H1 (cell line): ENCODE measurements around the gene XCL1. TPM values are rescaled to one million over a fixed set of nuclear protein-coding genes. Genes with fewer than 3 reads are reported as not detected.

Source experiments
- CTCF ChIA-PET: fragments of 300-600 bp; sonication (Branson Sonifier 250); formaldehyde crosslinking; loops from one replicate; lab custom pipeline; 2021; ENCODE audit not compliant: partially characterized antibody; lab: Charles Lee
- POLR2A ChIA-PET: fragments of 300-600 bp; sonication (Branson Sonifier 250); formaldehyde crosslinking; loops from one replicate; lab custom pipeline; 2021; ENCODE audit warnings: inconsistent platforms; ENCODE audit not compliant: partially characterized antibody; lab: Charles Lee
- DNase-seq, 2 experiments: peaks; one replicate each; pipeline versions ENCODE4 v3.0.0 to v3.0.0-alpha.2; 2010 to 2022; ENCODE audit warnings: low spot score in 2 of 2, low read depth in 1 of 2, mixed read lengths in 1 of 2
- FAIRE-seq: peaks from 2 replicates; lab custom pipeline; 2011; peaks lifted over from hg19 to GRCh38; lab: Jason Lieb, UNC
- H2AFZ ChIP-seq: 2 replicates; pipeline ENCODE4 v1.8.1; 2012; ENCODE audit warnings: low read length, inconsistent platforms
- H2AK5ac ChIP-seq: 2 replicates; pipeline ENCODE4 v1.6.1; 2013; ENCODE audit warnings: low read depth, low read length
- H2BK120ac ChIP-seq: replicated peaks from 2 replicates; pipeline ENCODE3; 2013; ENCODE audit warnings: low read depth, low read length, inconsistent platforms
- H2BK12ac ChIP-seq: 2 replicates; pipeline ENCODE4 v1.6.1; 2013; ENCODE audit warnings: low read depth, low read length
- H2BK15ac ChIP-seq: 2 replicates; pipeline ENCODE4 v1.6.1; 2013; ENCODE audit warnings: low read length
- H2BK20ac ChIP-seq: 2 replicates; pipeline ENCODE4 v1.6.1; 2013; ENCODE audit warnings: low read length
- H2BK5ac ChIP-seq: 2 replicates; pipeline ENCODE4 v1.6.1; 2013; ENCODE audit warnings: low read depth, low read length
- H3K14ac ChIP-seq: 2 replicates; pipeline ENCODE4 v1.6.1; 2013; ENCODE audit warnings: inconsistent platforms; ENCODE audit not compliant: insufficient read length
- H3K18ac ChIP-seq: 2 replicates; pipeline ENCODE4 v1.6.1; 2013; ENCODE audit warnings: low read length; ENCODE audit errors: extremely low read depth
- H3K23ac ChIP-seq: 2 replicates; pipeline ENCODE4 v1.6.1; 2013; ENCODE audit warnings: inconsistent platforms; ENCODE audit not compliant: insufficient read length
- H3K23me2 ChIP-seq: 2 replicates; pipeline ENCODE4 v1.6.1; 2013; ENCODE audit warnings: low read depth, low read length
- H3K27ac ChIP-seq: 2 replicates; pipeline ENCODE4 v1.6.1; 2011; ENCODE audit warnings: low read depth, low read length, inconsistent platforms
- H3K27me3 ChIP-seq, 4 experiments: replicated peaks in 1 of 4; 1 replicate in 1 of 4; 2 replicates in 3 of 4; pipeline versions ENCODE4 v1.6.1 to v1.8.1; 2011 to 2013; ENCODE audit warnings: low read length in 3 of 4, mild to moderate bottlenecking in 3 of 4, inconsistent platforms in 2 of 4, mixed read lengths in 2 of 4, moderate library complexity in 1 of 4; ENCODE audit not compliant: control insufficient read depth in 3 of 4, insufficient read depth in 3 of 4; ENCODE audit errors: extremely low read depth in 1 of 4
- H3K36me3 ChIP-seq, 4 experiments: 2 replicates each; pipeline versions ENCODE4 v1.6.1 to v1.8.1; 2011 to 2013; ENCODE audit warnings: mild to moderate bottlenecking in 4 of 4, low read length in 3 of 4, moderate library complexity in 2 of 4, control low read depth in 1 of 4, inconsistent platforms in 1 of 4; ENCODE audit not compliant: insufficient read depth in 4 of 4, control insufficient read depth in 2 of 4
- H3K4ac ChIP-seq: replicated peaks from 2 replicates; pipeline ENCODE3; 2013; ENCODE audit warnings: low read length, low read depth, mixed read lengths, inconsistent platforms; ENCODE audit not compliant: insufficient read length
- H3K4me1 ChIP-seq, 4 experiments: replicated peaks in 1 of 4; 1 replicate in 1 of 4; 2 replicates in 3 of 4; pipeline versions ENCODE4 v1.6.1 to v1.8.1; 2011 to 2013; ENCODE audit warnings: low read length in 3 of 4, inconsistent platforms in 2 of 4, mixed read lengths in 1 of 4; ENCODE audit not compliant: insufficient read depth in 4 of 4, control insufficient read depth in 3 of 4
- H3K4me2 ChIP-seq, 2 experiments: 2 replicates each; pipeline versions ENCODE4 v1.6.1 to v1.8.1; 2011 to 2013; ENCODE audit warnings: low read depth in 2 of 2, low read length in 2 of 2, control low read depth in 1 of 2, inconsistent platforms in 1 of 2, mild to moderate bottlenecking in 1 of 2; ENCODE audit not compliant: insufficient read depth in 1 of 2
- H3K4me3 ChIP-seq, 4 experiments: fragments of 200-600, 300-600 bp in 1 of 4; sonication (generic), shearing (Covaris generic), sonication (Bioruptor Twin) in 1 of 4; 2 replicates each; pipeline versions ENCODE4 v1.5.1 to v1.8.1; 2011 to 2016; ENCODE audit warnings: low read length in 4 of 4, low read depth in 3 of 4, control low read depth in 2 of 4, inconsistent platforms in 2 of 4, mild to moderate bottlenecking in 2 of 4, mixed read lengths in 1 of 4, moderate library complexity in 1 of 4; ENCODE audit not compliant: insufficient read depth in 2 of 4; ENCODE audit errors: extremely low read depth in 1 of 4
- H3K56ac ChIP-seq: replicated peaks from 2 replicates; pipeline ENCODE3; 2013; ENCODE audit warnings: low read depth, mild to moderate bottlenecking, mixed read lengths, low read length, inconsistent platforms; ENCODE audit not compliant: insufficient read length
- H3K79me1 ChIP-seq: 2 replicates; pipeline ENCODE4 v1.6.1; 2013; ENCODE audit warnings: low read depth, low read length, control low read depth
- H3K79me2 ChIP-seq, 2 experiments: 2 replicates each; pipeline versions ENCODE4 v1.6.1 to v1.8.1; 2012 to 2013; ENCODE audit warnings: low read length in 2 of 2, mild to moderate bottlenecking in 2 of 2, inconsistent platforms in 1 of 2; ENCODE audit not compliant: insufficient read depth in 2 of 2, control insufficient read depth in 1 of 2
- H3K9ac ChIP-seq, 4 experiments: replicated peaks in 1 of 4; 1 replicate in 1 of 4; 2 replicates in 3 of 4; pipeline versions ENCODE4 v1.6.1 to v1.8.1; 2011 to 2013; ENCODE audit warnings: low read depth in 3 of 4, low read length in 3 of 4, control low read depth in 2 of 4, mild to moderate bottlenecking in 2 of 4, moderate library complexity in 2 of 4, inconsistent platforms in 1 of 4; ENCODE audit errors: extremely low read depth in 1 of 4
- H3K9me3 ChIP-seq, 2 experiments: 2 replicates each; pipeline versions ENCODE4 v1.6.1 to v1.8.1; 2012 to 2013; ENCODE audit warnings: mild to moderate bottlenecking in 2 of 2, moderate library complexity in 2 of 2, control low read depth in 1 of 2, inconsistent platforms in 1 of 2, low read depth in 1 of 2, low read length in 1 of 2, mixed read lengths in 1 of 2; ENCODE audit not compliant: insufficient read depth in 2 of 2
- H4K20me1 ChIP-seq, 2 experiments: replicated peaks in 1 of 2; 2 replicates each; pipeline versions ENCODE3 to v1.8.1; 2011 to 2013; ENCODE audit warnings: inconsistent platforms in 2 of 2, low read length in 2 of 2, mild to moderate bottlenecking in 1 of 2; ENCODE audit not compliant: insufficient read depth in 2 of 2, control insufficient read depth in 1 of 2
- H4K5ac ChIP-seq: 2 replicates; pipeline ENCODE4 v1.6.1; 2013; ENCODE audit warnings: low read length, low read depth, mixed read lengths, inconsistent platforms; ENCODE audit not compliant: insufficient read length
- H4K8ac ChIP-seq: 2 replicates; pipeline ENCODE4 v1.8.0; 2013; ENCODE audit warnings: mild to moderate bottlenecking, moderate library complexity, low read length, inconsistent platforms; ENCODE audit not compliant: insufficient read depth; ENCODE audit errors: extremely low read depth
- H4K91ac ChIP-seq: replicated peaks from 2 replicates; pipeline ENCODE3; 2013; ENCODE audit warnings: low read length, mixed read lengths, inconsistent platforms; ENCODE audit not compliant: insufficient read length
- BRCA1 ChIP-seq: IDR thresholded peaks from 2 replicates; pipeline ENCODE4 v1.6.1; 2012; ENCODE audit warnings: low read depth, low read length, improper control_type of control experiment
- E2F6 ChIP-seq: IDR thresholded peaks from 2 replicates; pipeline ENCODE4 v1.6.1; 2012; ENCODE audit warnings: inconsistent platforms
- POLR2A ChIP-seq, 2 experiments: IDR thresholded peaks; 1 replicate in 1 of 2; 2 replicates in 1 of 2; pipeline ENCODE4 v1.6.1; 2011; ENCODE audit warnings: low read depth in 2 of 2, low read length in 2 of 2, mild to moderate bottlenecking in 2 of 2; ENCODE audit errors: control extremely low read depth in 1 of 2
- RFX5 ChIP-seq: IDR thresholded peaks from 2 replicates; pipeline ENCODE4 v1.6.1; 2011; ENCODE audit warnings: low read depth, low read length, improper control_type of control experiment, borderline replicate concordance
- YY1 ChIP-seq: IDR thresholded peaks from 2 replicates; pipeline ENCODE4 v1.6.1; 2011; ENCODE audit warnings: low read depth, mild to moderate bottlenecking, low read length
- WGBS, 2 experiments: shearing (Covaris generic) in 1 of 2; methylation state at CpG; one replicate each; pipeline versions ENCODE4 v1.1.6 to v1.1.7; 2013 to 2015; ENCODE audit warnings: low lambda C conversion rate in 2 of 2, mixed read lengths in 2 of 2, inconsistent platforms in 1 of 2, low coverage in 1 of 2, missing lambda C conversion rate in 1 of 2; ENCODE audit not compliant: insufficient replicate concordance in 2 of 2, insufficient coverage in 1 of 2, insufficient read length in 1 of 2; ENCODE audit errors: extremely low coverage in 1 of 2, missing lambda C conversion rate in 1 of 2; 5-methylcytosine and 5-hydroxymethylcytosine counted together
- polyA plus RNA-seq, 7 experiments: library from polyadenylated mRNA; depleted of rRNA in 3 of 7; stranded (reverse) in 5 of 7; unstranded in 2 of 7; fragments of >200 nt in 5 of 7; fragments of 200-250 nt in 2 of 7; gene quantifications; 1 replicate in 5 of 7; 2 replicates in 1 of 7; 4 replicates in 1 of 7; pipeline versions ENCODE4 v1.2.1 to v1.2.3, GENCODE V29; 2011 to 2013; ENCODE audit warnings: missing spikeins in 2 of 7, mixed read lengths in 2 of 7
- total RNA-seq: library from RNA; stranded (reverse); fragmentation: NEBNext Ultra II Directional; extraction: Animal tissue kit (Norgen Biotek cat#: 25700); gene quantifications from 2 replicates; pipeline ENCODE4 v1.2.1, GENCODE V29; 2021

The XCL1 gene
- total and polyA plus RNA-seq, 2 of the 8 experiments (the other 6 are each of a cell fraction or from before 2014, with no cell fraction given): 0.39 to 0.63 TPM

GRCh38 chr1:168568346-168568745, 8.1 kb upstream of the XCL1 start:
- Histone ChIP-seq H3K23me2 (no peaks in the 10 kb centered on the region), H3K56ac (no peak overlapping the region), H3K4me3 (no peak overlapping the region), H3K27ac (no peak overlapping the region), H3K27me3 (no peaks in the 10 kb centered on the region), H2BK15ac (no peak overlapping the region), H2BK20ac (no peak overlapping the region), H2BK5ac (no peak overlapping the region), H4K20me1 (no peaks in the 10 kb centered on the region), H3K18ac (no peak overlapping the region), H3K4me2 (no peak overlapping the region), H2BK120ac (no peak overlapping the region), H3K9ac (no peak overlapping the region), H3K36me3 (no peaks in the 10 kb centered on the region), H3K79me2 (no peaks in the 10 kb centered on the region), H2BK12ac (no peak overlapping the region), H3K4ac (no peak overlapping the region), H4K5ac (no peak overlapping the region), H2AFZ (no peak overlapping the region), H3K79me1 (no peaks in the 10 kb centered on the region), H4K8ac (no peak overlapping the region), H3K14ac (no peak overlapping the region), H2AK5ac (no peak overlapping the region), H3K23ac (no peak overlapping the region), H3K9me3 (no peaks in the 10 kb centered on the region), H3K4me1 (peaks cover 0 to 2% (median 0%) of the 10 kb centered on the region in 4 experiments; a peak in 1 of 7 replicates), H4K91ac (no peak overlapping the region)
- DNase-seq: no peak
- ChIA-PET CTCF (interaction anchor here (1.4 to 2.6 kb wide), 3 partner anchors 115 to 128 kb away, joined by 3 to 13 read pairs (median 5); no protein-coding TSS in a partner anchor), POLR2A (no interaction called here)
- WGBS, 2 experiments: 72% methylated on average over 1 of the region's 1 CpG; no CpG with 5 or more reads in 1 of the 2 experiments
- no peak for FAIRE-seq
- no peak for TF ChIP-seq YY1
- TF ChIP-seq RFX5: no peak
- no peak for TF ChIP-seq BRCA1
- TF ChIP-seq E2F6: no peak
- no peak for TF ChIP-seq POLR2A (IDR thresholded peaks at IDR 0.05; ENCODE audit: control extremely low read depth in 1 of 2, low read depth in 2 of 2, low read length in 2 of 2)
